GM10248 (cell line): ENCODE data around the gene APLN.

Source experiments
- CTCF ChIA-PET: fragments of 300-600 bp; sonication (Branson Sonifier 250); formaldehyde crosslinking; extraction: SDS; loops from one replicate; lab custom pipeline; 2021; ENCODE audit warnings: antibody characterized with exemption; lab: Yijun Ruan, JAX
- POLR2A ChIA-PET: fragments of 350-650 bp; sonication (Branson Sonifier 250); formaldehyde crosslinking; extraction: SDS; loops from one replicate; lab custom pipeline; 2020; ENCODE audit warnings: antibody characterized with exemption; lab: Yijun Ruan, JAX
- DNase-seq: peaks from one replicate; pipeline ENCODE4 v3.0.0; 2012; ENCODE audit errors: extremely low spot score
- TF ChIP-seq, protein P1 (sequence below): IDR thresholded peaks from 2 replicates; pipeline ENCODE4 v1.5.1; 2012; ENCODE audit warnings: mild to moderate bottlenecking, low read depth; ENCODE audit errors: extremely low read depth, missing control alignments, control extremely low read depth

Gene APLN

GRCh38 chrX:129647418-129648410 is 7.0 kb downstream of the APLN start:
- POLR2A ChIA-PET = no interaction called here
- CTCF ChIA-PET = interaction anchor here (1.0 kb wide), 1 partner anchor 12 kb away, joined by 4 read pairs; no protein-coding TSS in a partner anchor
- TF ChIP-seq, protein P1, sequence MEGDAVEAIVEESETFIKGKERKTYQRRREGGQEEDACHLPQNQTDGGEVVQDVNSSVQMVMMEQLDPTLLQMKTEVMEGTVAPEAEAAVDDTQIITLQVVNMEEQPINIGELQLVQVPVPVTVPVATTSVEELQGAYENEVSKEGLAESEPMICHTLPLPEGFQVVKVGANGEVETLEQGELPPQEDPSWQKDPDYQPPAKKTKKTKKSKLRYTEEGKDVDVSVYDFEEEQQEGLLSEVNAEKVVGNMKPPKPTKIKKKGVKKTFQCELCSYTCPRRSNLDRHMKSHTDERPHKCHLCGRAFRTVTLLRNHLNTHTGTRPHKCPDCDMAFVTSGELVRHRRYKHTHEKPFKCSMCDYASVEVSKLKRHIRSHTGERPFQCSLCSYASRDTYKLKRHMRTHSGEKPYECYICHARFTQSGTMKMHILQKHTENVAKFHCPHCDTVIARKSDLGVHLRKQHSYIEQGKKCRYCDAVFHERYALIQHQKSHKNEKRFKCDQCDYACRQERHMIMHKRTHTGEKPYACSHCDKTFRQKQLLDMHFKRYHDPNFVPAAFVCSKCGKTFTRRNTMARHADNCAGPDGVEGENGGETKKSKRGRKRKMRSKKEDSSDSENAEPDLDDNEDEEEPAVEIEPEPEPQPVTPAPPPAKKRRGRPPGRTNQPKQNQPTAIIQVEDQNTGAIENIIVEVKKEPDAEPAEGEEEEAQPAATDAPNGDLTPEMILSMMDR = no peak
- no peak for DNase-seq

- CTCF ChIA-PET = no interaction called here
- TF ChIP-seq, protein P1 = no peak
- DNase-seq = no peak
- POLR2A ChIA-PET = no interaction called here
Measured at GRCh38 chrX:129646566-129647417, 8.0 kb downstream of the APLN start.

GRCh38 chrX:129642641-129643040 is 12.1 kb downstream of the APLN start:
- no peak for DNase-seq
- ChIA-PET CTCF (no interaction called here), POLR2A (no interaction called here)
- TF ChIP-seq, protein P1 = no peak

GRCh38 chrX:129641941-129642340 is 12.8 kb downstream of the APLN start:
- no peak for DNase-seq
- ChIA-PET POLR2A (no interaction called here), CTCF (interaction anchor here (1.1 to 3.3 kb wide), 3 partner anchors 84 to 419 kb away, joined by 3 to 12 read pairs (median 8); no protein-coding TSS in a partner anchor)
- TF ChIP-seq, protein P1 = no peak

- ChIA-PET CTCF (interaction anchor here (1.1 to 3.3 kb wide), 5 partner anchors 9 to 419 kb away, joined by 3 to 12 read pairs (median 4); no protein-coding TSS in a partner anchor), POLR2A (no interaction called here)
- DNase-seq = no peak
- TF ChIP-seq, protein P1 = no peak
Measured at GRCh38 chrX:129641469-129641868, 13.3 kb downstream of the APLN start.

- POLR2A ChIA-PET = no interaction called here
- no peak for DNase-seq
- CTCF ChIA-PET = interaction anchor here (0.9 to 3.3 kb wide), 6 partner anchors 10 to 420 kb away, joined by 3 to 12 read pairs (median 4); no protein-coding TSS in a partner anchor
- TF ChIP-seq, protein P1 = no peak
Measured at GRCh38 chrX:129640737-129641136, 14.0 kb downstream of the APLN start.
